ENCODE data around the gene TXNDC11.

The TXNDC11 gene

DNA sequence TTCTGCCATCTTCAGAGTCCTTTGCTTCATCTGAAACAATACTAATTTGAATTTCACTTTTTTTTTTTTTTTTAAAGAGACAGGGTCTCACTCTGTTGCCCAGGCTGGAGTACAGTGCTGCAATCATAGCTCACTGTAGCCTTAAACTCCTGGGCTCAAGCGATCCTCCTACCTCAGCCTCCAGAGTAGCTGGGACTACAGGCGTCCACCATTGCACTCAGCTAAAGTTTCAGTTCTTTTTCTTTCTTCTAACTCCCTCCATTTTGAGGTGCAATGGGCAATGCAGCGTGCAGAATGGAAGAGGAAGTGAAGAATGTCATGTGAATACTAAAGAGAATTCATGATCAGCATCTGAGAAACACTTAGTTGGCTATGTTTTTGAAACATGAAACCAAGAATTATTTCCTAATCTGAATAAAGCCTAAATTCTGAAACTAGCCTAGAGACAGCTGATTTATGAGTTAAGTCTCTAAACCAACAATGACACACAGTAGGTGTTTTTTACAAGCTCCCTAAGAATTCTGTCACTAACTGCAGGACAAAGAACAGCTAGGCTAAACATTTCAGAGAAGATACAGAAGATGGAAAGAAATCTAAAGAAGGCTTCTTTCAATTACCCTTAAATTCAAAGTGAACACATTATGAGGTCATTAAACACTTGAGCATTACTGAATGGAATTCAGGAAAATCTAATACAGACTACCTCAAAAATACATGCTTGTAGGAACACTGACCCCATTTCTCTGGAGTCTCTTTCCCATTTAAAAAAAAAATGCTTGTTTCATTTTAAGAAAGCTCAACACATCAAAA lies 53.4 kb downstream of the TXNDC11 start:
- no peak for DNase-seq (ENCODE audit: low spot score)

- no peak for DNase-seq (ENCODE audit: low spot score)
These were observed 54.2 kb downstream of the TXNDC11 start for GRCh38 chr16:11688520-11688886.

- DNase-seq (ENCODE audit: low spot score) = no peak
These were observed 54.8 kb downstream of the TXNDC11 start for GRCh38 chr16:11687601-11688519.

DNA sequence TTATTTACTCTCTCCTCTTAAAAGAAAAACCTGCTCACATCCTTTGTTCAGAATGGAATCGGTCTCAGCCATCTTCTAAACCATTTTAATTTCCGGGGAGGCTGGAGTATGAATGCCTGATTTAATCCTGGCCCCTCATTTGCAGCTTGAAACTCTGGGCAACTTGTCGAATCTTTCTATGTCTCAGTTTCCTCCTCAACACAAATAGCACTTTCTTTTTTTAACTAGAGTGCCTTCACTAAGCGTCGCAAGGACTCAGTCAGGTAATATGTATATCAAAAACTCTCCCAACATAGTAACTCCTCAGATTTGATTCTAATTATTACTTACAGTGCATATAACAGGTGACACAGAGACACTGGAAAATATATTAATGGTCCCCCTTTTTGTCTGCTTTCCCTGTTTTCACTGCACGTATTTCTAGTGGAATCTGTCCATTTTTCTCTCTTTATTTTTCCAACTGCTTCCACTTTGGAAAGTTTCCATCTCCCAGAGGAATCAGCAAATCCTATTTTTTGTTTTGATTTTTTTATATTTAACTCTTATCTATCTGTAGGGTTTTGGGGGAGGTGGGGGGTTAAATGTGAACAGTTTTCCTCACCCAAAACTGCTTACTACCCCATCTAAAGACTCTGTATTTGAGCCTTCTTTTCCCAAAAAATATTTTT lies 55.8 kb downstream of the TXNDC11 start:
- DNase-seq (ENCODE audit: low spot score) = no peak

DNA sequence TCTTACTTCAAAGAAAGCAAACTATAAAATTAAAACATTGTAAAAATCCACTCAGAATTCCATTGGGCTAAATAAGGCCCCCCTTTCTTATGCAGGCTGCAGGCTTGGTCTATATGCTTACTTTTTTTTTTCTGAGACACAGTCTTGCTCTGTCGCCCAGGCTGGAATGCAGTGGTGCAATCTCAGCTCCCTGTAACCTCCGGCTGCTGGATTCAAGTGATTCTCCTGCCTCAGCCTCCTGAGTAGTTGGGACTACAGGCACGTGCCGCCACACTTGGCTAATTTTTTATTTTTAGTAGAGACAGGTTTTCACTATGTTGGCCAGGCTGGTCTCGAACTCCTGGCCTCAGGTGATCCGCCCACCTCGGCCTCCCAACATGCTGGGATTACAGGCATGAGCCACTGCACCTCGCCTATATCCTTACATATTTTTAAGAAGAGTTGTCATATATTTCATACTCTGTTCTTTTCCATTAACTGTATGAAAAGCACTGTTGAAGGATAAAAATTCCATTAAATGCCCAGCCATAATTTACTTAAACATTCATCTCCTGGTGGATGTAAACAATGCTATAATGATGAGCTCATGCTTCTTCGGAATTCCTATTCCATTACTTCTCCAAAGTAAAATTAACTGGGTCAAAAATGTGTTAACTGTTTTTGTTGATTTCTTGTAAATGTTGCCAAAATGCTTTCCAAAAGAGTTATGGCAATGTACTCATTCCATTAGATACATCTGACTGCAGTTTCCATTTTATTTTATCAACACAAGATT lies 56.6 kb downstream of the TXNDC11 start:
- DNase-seq (ENCODE audit: low spot score) = no peak

DNA sequence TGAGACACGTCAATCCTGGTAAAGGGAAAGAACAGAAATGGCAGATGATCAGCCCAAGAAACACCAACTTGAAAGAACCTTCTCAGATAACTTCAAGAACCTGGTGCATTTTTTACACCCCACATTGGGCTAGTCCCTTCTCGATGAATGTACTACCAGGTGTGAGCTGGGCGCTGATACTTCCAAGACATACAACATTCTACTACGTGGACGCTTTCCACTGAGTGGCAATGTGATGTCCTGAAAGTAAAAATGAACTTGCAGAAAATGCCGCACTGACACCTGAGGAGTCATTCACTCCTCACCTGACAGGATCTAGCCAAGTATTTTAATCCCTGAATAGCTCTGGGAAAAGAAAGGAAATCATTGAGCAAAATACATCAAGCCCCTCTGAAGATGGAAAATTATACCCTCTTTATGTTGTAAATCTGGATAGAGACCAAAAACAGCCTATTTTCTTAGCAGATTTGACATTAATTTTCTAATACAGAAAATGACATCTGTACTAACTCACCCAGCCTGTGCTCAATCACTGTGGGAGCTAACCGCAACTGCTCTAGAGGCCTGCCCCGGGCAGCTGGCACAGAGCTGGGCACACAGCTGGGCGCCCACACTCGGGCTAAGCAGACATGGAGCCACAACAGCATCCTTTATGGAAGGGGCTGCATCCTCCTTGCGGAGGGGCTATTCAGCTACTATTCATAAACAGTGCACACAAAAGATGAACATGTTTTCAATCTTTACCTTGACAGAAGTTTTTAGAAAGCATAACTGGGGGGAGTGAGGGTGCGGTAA lies 58.2 kb downstream of the TXNDC11 start:
- no peak for DNase-seq (ENCODE audit: low spot score)

- DNase-seq (ENCODE audit: low spot score) = no peak
These were observed 59.5 kb downstream of the TXNDC11 start for GRCh38 chr16:11683145-11683544.

DNA sequence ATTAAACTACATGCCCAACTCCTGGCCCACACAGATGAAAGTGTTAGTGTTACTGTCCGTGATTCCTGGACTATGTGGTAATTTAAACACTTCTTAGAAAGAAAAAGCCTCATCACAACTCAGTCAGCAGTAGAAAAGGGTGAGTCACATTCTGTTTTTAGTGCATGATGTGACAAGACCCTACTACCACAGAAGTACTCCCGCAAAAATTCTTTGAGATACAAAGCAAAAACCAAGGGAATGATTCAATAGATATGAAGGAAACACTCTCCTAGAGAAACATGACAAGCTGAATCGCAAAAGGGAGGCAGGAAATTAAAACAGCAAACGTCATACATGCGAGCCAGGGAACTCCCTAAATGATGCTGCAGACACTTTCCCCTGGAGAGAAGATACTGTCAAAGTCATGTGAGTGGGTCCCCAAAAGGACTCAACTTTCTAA lies 60.0 kb downstream of the TXNDC11 start:
- no peak for DNase-seq (ENCODE audit: low spot score)

DNA sequence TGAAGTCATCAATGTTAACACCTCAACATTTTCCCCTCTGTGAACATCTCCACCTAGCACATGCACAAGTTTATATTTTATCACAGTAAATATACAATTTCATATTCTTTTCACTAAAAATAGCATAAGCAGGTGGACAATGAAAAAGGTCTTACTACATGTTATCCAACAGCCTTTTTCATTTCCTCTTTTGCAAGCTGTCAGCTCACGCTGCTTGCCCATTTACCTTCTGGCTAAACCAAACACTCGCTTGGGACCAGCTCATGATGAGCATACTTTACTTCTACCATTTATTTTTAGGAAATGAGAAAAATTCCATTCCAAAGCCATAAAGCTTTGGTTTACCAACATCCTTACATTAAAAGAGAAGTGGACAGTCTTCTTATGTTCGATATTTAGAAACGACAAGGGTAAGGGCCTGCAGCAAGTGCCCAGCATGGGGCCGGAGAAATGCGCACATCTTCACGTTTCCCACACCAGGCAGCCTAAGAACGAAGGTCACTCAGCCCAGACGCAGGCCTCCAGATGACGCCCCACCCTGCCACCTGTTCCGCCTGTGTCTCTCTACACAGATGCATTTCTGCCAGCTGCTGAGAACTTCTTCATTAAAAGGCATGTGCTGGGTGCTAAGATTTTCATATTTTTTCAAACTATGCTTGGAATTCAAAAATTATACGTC lies 60.5 kb downstream of the TXNDC11 start:
- no peak for DNase-seq (ENCODE audit: low spot score)

DNA sequence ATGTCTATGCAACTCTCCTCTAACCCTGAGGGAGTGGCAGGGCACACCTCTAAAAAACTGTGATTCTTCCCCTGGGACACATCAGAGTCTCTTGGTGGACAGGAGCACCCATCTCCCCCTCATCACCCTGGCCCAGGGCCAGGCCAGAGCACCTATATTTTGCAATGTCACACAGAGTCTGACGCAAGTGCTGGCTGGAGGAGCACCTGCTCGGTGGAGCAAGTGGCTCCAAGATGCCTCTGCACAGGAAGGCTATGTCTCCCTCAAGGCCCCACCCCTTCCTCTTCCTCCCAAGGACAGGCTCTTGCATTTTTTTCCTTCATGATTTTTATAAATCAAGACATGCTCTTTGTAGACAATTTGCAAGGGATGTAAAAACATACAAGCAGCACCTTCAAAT lies 61.1 kb downstream of the TXNDC11 start:
- no peak for DNase-seq (ENCODE audit: low spot score)

GRCh38 chr16:11679941-11680911 lies 62.4 kb downstream of the TXNDC11 start:
- DNase-seq (ENCODE audit: low spot score) = no peak

GRCh38 chr16:11679250-11679649 lies 63.4 kb downstream of the TXNDC11 start:
- no peak for DNase-seq (ENCODE audit: low spot score)

DNA sequence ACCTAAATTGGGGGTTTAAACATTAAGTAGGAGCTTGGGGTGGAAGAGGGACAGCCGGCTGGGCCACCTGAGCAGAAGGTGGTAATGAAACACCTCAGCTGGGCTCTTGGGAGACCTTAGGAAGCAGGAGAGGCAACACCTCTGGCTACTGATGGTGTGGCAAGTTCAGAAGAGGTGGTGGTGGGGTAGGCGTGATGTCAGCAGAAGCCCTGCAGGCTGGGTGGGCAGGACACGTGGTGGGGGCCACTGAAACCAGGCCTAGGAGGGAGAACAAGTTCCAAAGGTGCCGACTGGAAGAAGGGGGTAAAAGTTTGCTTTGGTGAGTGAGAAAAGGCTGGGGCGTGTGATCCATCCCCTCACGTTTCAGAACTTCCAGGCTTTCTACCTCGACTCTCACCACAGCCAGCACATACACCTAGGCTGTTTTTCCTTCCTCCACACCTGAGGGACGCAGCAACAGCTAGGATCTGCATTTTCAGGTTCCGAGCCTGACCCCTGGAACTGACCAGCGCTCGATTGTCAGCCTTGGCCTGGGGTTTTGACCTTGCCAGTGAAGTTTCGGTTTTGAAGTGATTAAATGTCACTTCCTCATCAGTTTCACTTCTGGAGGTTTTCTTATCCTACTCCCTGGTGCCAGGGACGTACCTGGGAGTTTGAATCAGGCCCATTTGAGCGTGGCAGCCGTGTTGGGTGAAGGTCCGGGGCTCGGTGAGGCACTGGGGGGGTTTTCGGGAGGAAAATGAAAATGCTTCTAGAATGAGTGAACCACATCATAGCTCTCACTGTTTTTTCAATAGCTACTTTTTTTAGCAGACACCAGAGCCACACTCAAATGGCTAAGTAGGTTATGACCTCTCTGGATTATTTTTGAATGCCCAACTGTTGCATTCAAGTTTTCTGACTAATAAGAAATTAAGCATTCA lies 64.4 kb downstream of the TXNDC11 start:
- no peak for DNase-seq (ENCODE audit: low spot score)

DNA sequence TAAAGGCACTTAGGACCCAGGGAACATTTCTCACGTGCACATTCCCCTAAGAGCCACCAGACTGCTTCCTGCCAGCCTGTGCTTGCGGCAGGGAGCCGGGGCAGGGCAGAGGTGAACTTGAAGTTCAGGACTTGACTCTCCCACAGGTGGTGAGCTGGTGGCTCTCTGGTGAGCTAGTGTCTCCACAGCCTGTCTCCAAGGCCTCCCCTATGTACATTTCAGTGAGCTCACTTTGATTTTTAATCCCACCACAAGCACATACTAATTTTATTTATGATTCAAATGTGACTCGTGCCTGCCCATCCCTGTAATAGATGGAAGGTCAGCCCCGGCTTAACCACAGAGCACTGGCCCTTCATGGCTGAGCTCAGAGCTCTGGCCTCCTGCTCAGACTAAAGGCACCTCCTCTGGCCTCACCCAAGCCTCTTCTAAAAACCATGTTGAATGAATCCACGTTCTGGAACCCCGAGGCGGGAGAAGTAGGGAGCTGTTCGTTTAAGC lies 65.2 kb downstream of the TXNDC11 start:
- DNase-seq (ENCODE audit: low spot score) = no peak

- no peak for DNase-seq (ENCODE audit: low spot score)
These were observed 65.9 kb downstream of the TXNDC11 start for GRCh38 chr16:11676799-11677198.

DNA sequence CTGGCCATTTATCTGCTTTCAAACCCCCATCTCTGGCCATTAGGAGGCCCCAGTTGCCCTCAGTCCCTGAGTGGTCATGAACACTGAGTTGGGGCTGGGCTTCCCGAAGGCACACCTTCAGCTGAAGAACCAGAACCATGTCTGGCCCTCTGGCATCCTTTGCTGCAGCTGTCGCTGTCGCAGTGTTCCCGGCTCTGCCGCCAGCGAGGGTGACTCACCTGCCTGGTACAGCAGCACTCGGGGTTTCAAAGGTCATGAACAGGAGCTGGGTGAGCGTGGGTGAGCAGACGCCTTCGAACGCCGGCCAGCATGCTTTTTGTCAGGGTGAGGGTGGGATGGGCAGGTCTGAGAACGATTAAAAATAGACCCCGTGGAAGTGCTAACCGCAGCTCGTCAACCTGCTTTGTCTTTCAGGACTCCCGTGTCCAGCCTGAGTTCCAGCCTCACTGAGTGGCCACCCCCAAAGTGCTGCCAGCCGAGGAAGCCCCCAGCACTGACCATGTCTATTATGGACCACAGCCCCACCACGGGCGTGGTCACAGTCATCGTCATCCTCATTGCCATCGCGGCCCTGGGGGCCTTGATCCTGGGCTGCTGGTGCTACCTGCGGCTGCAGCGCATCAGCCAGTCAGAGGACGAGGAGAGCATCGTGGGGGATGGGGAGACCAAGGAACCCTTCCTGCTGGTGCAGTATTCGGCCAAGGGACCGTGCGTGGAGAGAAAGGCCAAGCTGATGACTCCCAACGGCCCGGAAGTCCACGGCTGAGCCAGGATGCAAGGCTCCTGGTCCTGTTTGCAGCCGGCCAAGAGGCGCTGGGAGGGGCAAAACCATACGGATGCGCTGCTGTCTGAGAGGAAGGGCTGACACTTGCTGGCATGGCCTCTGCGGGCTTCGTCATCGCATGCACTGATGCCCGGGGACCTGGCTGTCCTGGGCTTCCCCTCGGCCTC lies 66.8 kb downstream of the TXNDC11 start:
- no peak for DNase-seq (ENCODE audit: low spot score)

Data from activated CD4-positive, alpha-beta T cell treated with anti-CD3 and anti-CD28 coated beads, Interleukin-2, Interleukin-4, amounts not matched to agents 100 ng/mL and 50 ng/mL, durations not matched to agents 16 hours and 8 hours (primary cell).